Endothelial cell of umbilical vein (primary cell): ENCODE data around the gene ZYX. TPM values are rescaled to one million over a fixed set of nuclear protein-coding genes. Genes with fewer than 3 reads are reported as not detected.

ENCODE experiments used
- BruUV-seq: library from RNA; stranded (reverse); fragments of 400-500 nt; replicated peaks from 2 replicates; lab custom pipeline; 2021; lab: Mats Ljungman, UMichigan
- CTCF ChIA-PET: fragments of 300-600, 350-600 bp; sonication (Branson Sonifier 250); formaldehyde crosslinking; loops from one replicate; lab custom pipeline; 2021; ENCODE audit warnings: antibody characterized with exemption, inconsistent platforms; lab: Charles Lee
- POLR2A ChIA-PET: fragments of 300-600, 350-600 bp; sonication (Branson Sonifier 250); formaldehyde crosslinking; loops from one replicate; lab custom pipeline; 2021; ENCODE audit warnings: antibody characterized with exemption, inconsistent platforms; lab: Charles Lee
- DNase-seq: peaks from one replicate; pipeline ENCODE4 v3.0.0-alpha.2; 2011; ENCODE audit warnings: low read depth, low spot score
- FAIRE-seq: peaks from 2 replicates; lab custom pipeline; 2011; peaks lifted over from hg19 to GRCh38; lab: Jason Lieb, UNC
- H2AFZ ChIP-seq: 2 replicates; pipeline ENCODE4 v1.6.0; 2012; ENCODE audit warnings: low read depth, low read length, control low read depth, inconsistent platforms
- H3K27ac ChIP-seq: 2 replicates; pipeline ENCODE4 v1.5.1; 2011; ENCODE audit warnings: low read depth, mild to moderate bottlenecking, control low read depth, low read length, moderate library complexity; ENCODE audit not compliant: insufficient read depth
- H3K27me3 ChIP-seq, 2 experiments: 2 replicates each; pipeline versions ENCODE4 v1.6.0 to v1.6.1; 2011; ENCODE audit warnings: low read length in 2 of 2, mixed read lengths in 1 of 2; ENCODE audit not compliant: control insufficient read depth in 2 of 2, insufficient read depth in 2 of 2
- H3K36me3 ChIP-seq, 2 experiments: 2 replicates in 1 of 2; 3 replicates in 1 of 2; pipeline ENCODE4 v1.5.1; 2011; ENCODE audit warnings: low read length in 2 of 2, mild to moderate bottlenecking in 1 of 2, moderate library complexity in 1 of 2; ENCODE audit not compliant: control insufficient read depth in 2 of 2, insufficient read depth in 2 of 2; ENCODE audit errors: extremely low read depth in 1 of 2
- H3K4me1 ChIP-seq: 3 replicates; pipeline ENCODE4 v1.5.1; 2011; ENCODE audit warnings: mild to moderate bottlenecking, low read length; ENCODE audit not compliant: control insufficient read depth, insufficient read depth; ENCODE audit errors: extremely low read depth
- H3K4me2 ChIP-seq: 2 replicates; pipeline ENCODE4 v1.6.1; 2011; ENCODE audit warnings: low read length, control low read depth, mixed read lengths; ENCODE audit not compliant: insufficient read depth
- H3K4me3 ChIP-seq, 3 experiments: fragments of 200-600 bp in 1 of 3; sonication (generic), shearing (Covaris generic) in 1 of 3; replicated peaks in 1 of 3; 2 replicates each; pipeline ENCODE4 v1.5.1; 2011 to 2016; ENCODE audit warnings: control low read depth in 3 of 3, low read length in 3 of 3, mild to moderate bottlenecking in 2 of 3, inconsistent platforms in 1 of 3, low read depth in 1 of 3, moderate library complexity in 1 of 3; ENCODE audit not compliant: insufficient read depth in 1 of 3
- H3K79me2 ChIP-seq: 2 replicates; pipeline ENCODE4 v1.6.0; 2012; ENCODE audit warnings: low read length, inconsistent platforms; ENCODE audit not compliant: control insufficient read depth, insufficient read depth
- H3K9ac ChIP-seq: replicated peaks from 2 replicates; pipeline ENCODE3; 2011; ENCODE audit warnings: low read length, control low read depth; ENCODE audit not compliant: insufficient read depth; ENCODE audit errors: extremely low read depth
- H3K9me1 ChIP-seq: replicated peaks from 3 replicates; pipeline ENCODE4 v1.6.0; 2011; ENCODE audit warnings: mild to moderate bottlenecking, low read length; ENCODE audit not compliant: control insufficient read depth, insufficient read depth; ENCODE audit errors: extremely low read depth
- H3K9me3 ChIP-seq: replicated peaks from 2 replicates; pipeline ENCODE4 v1.5.1; 2012; ENCODE audit warnings: low read length, inconsistent platforms; ENCODE audit not compliant: control insufficient read depth, insufficient read depth
- H4K20me1 ChIP-seq: replicated peaks from 2 replicates; pipeline ENCODE3; 2011; ENCODE audit warnings: mild to moderate bottlenecking, low read length; ENCODE audit not compliant: control insufficient read depth, insufficient read depth; ENCODE audit errors: extremely low read depth
- EZH2 ChIP-seq: IDR thresholded peaks from 2 replicates; pipeline ENCODE4 v1.6.1; 2012; ENCODE audit warnings: borderline replicate concordance, low read depth, mild to moderate bottlenecking, moderate library complexity, low read length, inconsistent platforms; ENCODE audit not compliant: severe bottlenecking
- FOS ChIP-seq: IDR thresholded peaks from 2 replicates; pipeline ENCODE4 v1.6.1; 2011; ENCODE audit warnings: mild to moderate bottlenecking, low read length, moderate library complexity, borderline replicate concordance; ENCODE audit not compliant: insufficient read depth
- GATA2 ChIP-seq: IDR thresholded peaks from 2 replicates; pipeline ENCODE4 v1.7.0; 2011; ENCODE audit warnings: low read depth, mild to moderate bottlenecking, moderate library complexity, mixed read lengths, low read length; ENCODE audit not compliant: insufficient read length, insufficient read depth
- JUN ChIP-seq: IDR thresholded peaks from 2 replicates; pipeline ENCODE4 v1.6.1; 2011; ENCODE audit warnings: borderline replicate concordance, low read depth; ENCODE audit not compliant: insufficient read length, insufficient read depth
- MAX ChIP-seq: IDR thresholded peaks from 2 replicates; pipeline ENCODE4 v1.6.1; 2011; ENCODE audit not compliant: insufficient read depth, insufficient read length
- MYC ChIP-seq: IDR thresholded peaks from one replicate; pipeline ENCODE4 v1.6.1; 2011; ENCODE audit warnings: mild to moderate bottlenecking, low read depth, low read length
- POLR2A ChIP-seq: IDR thresholded peaks from 2 replicates; pipeline ENCODE4 v1.6.1; 2012; ENCODE audit warnings: low read depth, mild to moderate bottlenecking, control low read depth, low read length
- POLR2AphosphoS5 ChIP-seq: IDR thresholded peaks from 2 replicates; pipeline ENCODE4 v1.6.1; 2012; ENCODE audit warnings: low read depth, mild to moderate bottlenecking, control low read depth, low read length, moderate library complexity; ENCODE audit not compliant: insufficient read depth
- dilution Hi-C: fragments of 300-500 bp; cut with MboI; formaldehyde crosslinking; loops from one replicate; pipeline ENCODE4 v1.15.0; 2019; ENCODE audit warnings: low sequenced_read_pairs; ENCODE audit not compliant: extremely low pct_ligation_motif_present
- intact Hi-C: fragments of 100-400 bp; cut with micrococcal nuclease; formaldehyde crosslinking; loops from one replicate; pipeline ENCODE4 v1.10.0; 2022
- polyA plus RNA-seq, 4 experiments: library from polyadenylated mRNA; depleted of rRNA in 3 of 4; stranded (reverse) in 3 of 4; unstranded in 1 of 4; fragments of >200 nt; gene quantifications; 2 replicates each; pipeline versions ENCODE4 v1.2.1 to v1.2.3, GENCODE V29; 2011 to 2012; ENCODE audit warnings: missing spikeins in 1 of 4
- total RNA-seq: library from RNA; stranded (reverse); gene quantifications from 2 replicates; pipeline ENCODE4 v1.2.3, GENCODE V29; 2021
- TF ChIP-seq, protein P1 (sequence below), 2 donors: IDR thresholded peaks; 1 replicate in 1 of 2; 2 replicates in 1 of 2; pipeline ENCODE4 v1.5.1; 2011; ENCODE audit warnings: low read length in 2 of 2, mild to moderate bottlenecking in 2 of 2, moderate library complexity in 2 of 2, control low read depth in 1 of 2, inconsistent platforms in 1 of 2, low read depth in 1 of 2; ENCODE audit not compliant: insufficient read depth in 1 of 2; ENCODE audit errors: extremely low read depth in 1 of 2

ZYX gene
- total and polyA plus RNA-seq, 2 donors (not counting 3 experiments of a cell fraction or from before 2014, with no cell fraction given), result 196 to 545 TPM

- H2AFZ ChIP-seq, result no peak overlapping the region
- ChIA-PET POLR2A (no interaction called here), CTCF (interaction anchor here (1.1 to 1.5 kb wide), 3 partner anchors 17 to 21 kb away, joined by 3 read pairs; no protein-coding TSS in a partner anchor)
- no peak for FAIRE-seq
- peaks cover 4 to 7% of the 10 kb centered on the region in 2 experiments for H3K27me3 ChIP-seq
- no peaks in the 10 kb centered on the region for H3K79me2 ChIP-seq
- H3K4me1 ChIP-seq, result no peaks in the 10 kb centered on the region
- DNase-seq, result no peak
- no peaks in the 10 kb centered on the region for H3K36me3 ChIP-seq
- H3K9me3 ChIP-seq, result no peaks in the 10 kb centered on the region
- no peak overlapping the region for H3K4me2 ChIP-seq
- no peak overlapping the region for H3K4me3 ChIP-seq
- dilution Hi-C loops (no loop called here), intact Hi-C loops (no loop called here)
- H4K20me1 ChIP-seq, result no peaks in the 10 kb centered on the region
- no peak overlapping the region for H3K9ac ChIP-seq
- no peak for TF ChIP-seq EZH2
- TF ChIP-seq FOS, result no peak
- no peak overlapping the region for H3K27ac ChIP-seq
- H3K9me1 ChIP-seq, result no peaks in the 10 kb centered on the region
- BruUV-seq, result no TSS peak
These were observed 25.4 kb upstream of the ZYX start for GRCh38 chr7:143355450-143356385.

DNA sequence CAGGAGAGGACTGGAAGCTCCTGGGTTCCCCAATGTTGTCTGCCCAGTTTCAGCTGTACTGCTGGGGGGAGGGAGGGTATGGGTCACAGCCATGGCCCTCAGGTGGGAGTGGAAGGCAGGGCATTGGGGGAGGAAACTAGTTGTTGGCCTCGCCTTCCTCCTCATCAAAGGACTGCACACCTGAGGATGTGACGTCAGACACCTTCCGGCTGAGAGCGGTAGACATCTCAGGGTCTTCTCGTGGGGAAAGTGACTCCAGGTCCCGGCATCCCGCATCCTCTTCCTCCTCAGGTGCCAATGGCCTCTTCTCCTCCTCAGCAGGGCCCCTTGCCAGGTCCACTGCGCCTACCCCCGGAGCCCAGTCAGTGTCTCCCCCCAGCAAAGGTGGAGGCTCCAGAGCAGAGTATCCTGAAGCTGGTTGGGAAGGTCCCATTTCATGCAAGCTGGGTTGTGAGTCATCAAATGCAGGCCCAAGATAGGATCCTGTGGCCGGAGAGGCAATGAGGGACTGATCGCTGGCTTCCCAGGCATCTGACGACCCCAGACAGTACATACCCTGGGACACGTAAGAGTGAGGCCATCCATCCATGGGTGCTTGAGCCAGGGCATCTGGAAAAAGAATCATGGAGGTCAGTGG is 24.6 kb upstream of the ZYX start:
- Histone ChIP-seq H3K4me3 (no peak overlapping the region), H3K4me2 (no peak overlapping the region), H3K36me3 (no peaks in the 10 kb centered on the region), H3K27me3 (peaks cover 7 to 11% of the 10 kb centered on the region in 2 experiments), H3K4me1 (no peaks in the 10 kb centered on the region), H4K20me1 (no peaks in the 10 kb centered on the region), H3K79me2 (no peaks in the 10 kb centered on the region), H3K27ac (no peak overlapping the region), H3K9ac (no peak overlapping the region), H3K9me3 (no peaks in the 10 kb centered on the region), H2AFZ (no peak overlapping the region), H3K9me1 (no peaks in the 10 kb centered on the region)
- FAIRE-seq, result no peak
- intact Hi-C loops (no loop called here), dilution Hi-C loops (no loop called here)
- TF ChIP-seq POLR2AphosphoS5, result no peak
- no peak for TF ChIP-seq GATA2
- TF ChIP-seq FOS, result no peak
- no peak for TF ChIP-seq JUN
- TF ChIP-seq, protein P1, sequence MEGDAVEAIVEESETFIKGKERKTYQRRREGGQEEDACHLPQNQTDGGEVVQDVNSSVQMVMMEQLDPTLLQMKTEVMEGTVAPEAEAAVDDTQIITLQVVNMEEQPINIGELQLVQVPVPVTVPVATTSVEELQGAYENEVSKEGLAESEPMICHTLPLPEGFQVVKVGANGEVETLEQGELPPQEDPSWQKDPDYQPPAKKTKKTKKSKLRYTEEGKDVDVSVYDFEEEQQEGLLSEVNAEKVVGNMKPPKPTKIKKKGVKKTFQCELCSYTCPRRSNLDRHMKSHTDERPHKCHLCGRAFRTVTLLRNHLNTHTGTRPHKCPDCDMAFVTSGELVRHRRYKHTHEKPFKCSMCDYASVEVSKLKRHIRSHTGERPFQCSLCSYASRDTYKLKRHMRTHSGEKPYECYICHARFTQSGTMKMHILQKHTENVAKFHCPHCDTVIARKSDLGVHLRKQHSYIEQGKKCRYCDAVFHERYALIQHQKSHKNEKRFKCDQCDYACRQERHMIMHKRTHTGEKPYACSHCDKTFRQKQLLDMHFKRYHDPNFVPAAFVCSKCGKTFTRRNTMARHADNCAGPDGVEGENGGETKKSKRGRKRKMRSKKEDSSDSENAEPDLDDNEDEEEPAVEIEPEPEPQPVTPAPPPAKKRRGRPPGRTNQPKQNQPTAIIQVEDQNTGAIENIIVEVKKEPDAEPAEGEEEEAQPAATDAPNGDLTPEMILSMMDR (IDR thresholded peaks at IDR 0.05; ENCODE audit: extremely low read depth in 1 of 2, insufficient read depth in 1 of 2, low read depth in 1 of 2, low read length in 2 of 2), result no peak
- TF ChIP-seq EZH2, result no peak
- TF ChIP-seq MAX, result no peak
- no peak for TF ChIP-seq MYC
- no peak for TF ChIP-seq POLR2A
- BruUV-seq, result no TSS peak
- ChIA-PET CTCF (interaction anchor here (1.1 to 1.5 kb wide), 4 partner anchors 11 to 22 kb away, joined by 3 to 4 read pairs (median 3); no protein-coding TSS in a partner anchor), POLR2A (no interaction called here)
- no peak for DNase-seq
